Measurements from ENCODE around the gene TMEM54.

GRCh38 chr1:32898056-32898455, 3.1 kb downstream of the TMEM54 start:
- TF ChIP-seq, protein P1, sequence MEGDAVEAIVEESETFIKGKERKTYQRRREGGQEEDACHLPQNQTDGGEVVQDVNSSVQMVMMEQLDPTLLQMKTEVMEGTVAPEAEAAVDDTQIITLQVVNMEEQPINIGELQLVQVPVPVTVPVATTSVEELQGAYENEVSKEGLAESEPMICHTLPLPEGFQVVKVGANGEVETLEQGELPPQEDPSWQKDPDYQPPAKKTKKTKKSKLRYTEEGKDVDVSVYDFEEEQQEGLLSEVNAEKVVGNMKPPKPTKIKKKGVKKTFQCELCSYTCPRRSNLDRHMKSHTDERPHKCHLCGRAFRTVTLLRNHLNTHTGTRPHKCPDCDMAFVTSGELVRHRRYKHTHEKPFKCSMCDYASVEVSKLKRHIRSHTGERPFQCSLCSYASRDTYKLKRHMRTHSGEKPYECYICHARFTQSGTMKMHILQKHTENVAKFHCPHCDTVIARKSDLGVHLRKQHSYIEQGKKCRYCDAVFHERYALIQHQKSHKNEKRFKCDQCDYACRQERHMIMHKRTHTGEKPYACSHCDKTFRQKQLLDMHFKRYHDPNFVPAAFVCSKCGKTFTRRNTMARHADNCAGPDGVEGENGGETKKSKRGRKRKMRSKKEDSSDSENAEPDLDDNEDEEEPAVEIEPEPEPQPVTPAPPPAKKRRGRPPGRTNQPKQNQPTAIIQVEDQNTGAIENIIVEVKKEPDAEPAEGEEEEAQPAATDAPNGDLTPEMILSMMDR (IDR thresholded peaks at IDR 0.05; ENCODE audit: low read length), result no peak
- TF ChIP-seq EZH2phosphoT487 (IDR thresholded peaks at IDR 0.05; ENCODE audit: low read length), result no peak

Measured in MM.1S (cell line).